HepG2 (cell line): Measurements from ENCODE around the gene SLC13A5. TPM values are rescaled to one million over a fixed set of nuclear protein-coding genes. Genes with fewer than 3 reads are reported as not detected.
A peak's percentile ranks its signal among the peaks of the same experiment; 100 is the strongest.

Source experiments
- CCDC6 ChIP-seq: sonication (generic); formaldehyde crosslinking; IDR thresholded peaks from 2 replicates; pipeline ENCODE4 v1.8.1; 2022; ENCODE audit warnings: mild to moderate bottlenecking, missing genetic modification reagents, moderate library complexity
- ELF3 ChIP-seq: IDR thresholded peaks from 2 replicates; pipeline ENCODE4 v1.6.1; 2016; ENCODE audit warnings: missing genetic modification reagents, missing compliant biosample characterization
- HES4 ChIP-seq: sonication (generic); formaldehyde crosslinking; IDR thresholded peaks from 2 replicates; pipeline ENCODE4 v1.9.0; 2021; ENCODE audit warnings: mild to moderate bottlenecking, missing genetic modification reagents, borderline replicate concordance
- HNF4G ChIP-seq, 2 experiments: sonication (generic) in 1 of 2; formaldehyde crosslinking in 1 of 2; IDR thresholded peaks; 2 replicates each; pipeline versions ENCODE4 v1.4.0 to v1.6.1; 2011 to 2020; ENCODE audit warnings: borderline replicate concordance in 2 of 2, low read depth in 2 of 2, mild to moderate bottlenecking in 2 of 2, low read length in 1 of 2, missing genetic modification reagents in 1 of 2, moderate library complexity in 1 of 2
- HOXA7 ChIP-seq: sonication (generic); formaldehyde crosslinking; IDR thresholded peaks from 2 replicates; pipeline ENCODE4 v1.8.1; 2022; ENCODE audit warnings: mild to moderate bottlenecking, missing genetic modification reagents, moderate library complexity
- NR2F1 ChIP-seq, 2 experiments: fragments of 450-650 bp in 1 of 2; formaldehyde crosslinking in 1 of 2; IDR thresholded peaks; 2 replicates each; pipeline versions ENCODE4 v1.5.0 to v1.6.1; 2016 to 2020; ENCODE audit warnings: mild to moderate bottlenecking in 1 of 2, missing compliant biosample characterization in 1 of 2, missing genetic modification reagents in 1 of 2, moderate library complexity in 1 of 2
- POGK ChIP-seq: sonication (generic); formaldehyde crosslinking; conservative IDR thresholded peaks from 2 replicates; pipeline ENCODE4 v1.8.0; 2022; ENCODE audit warnings: mild to moderate bottlenecking, moderate library complexity, missing genetic modification reagents
- REL ChIP-seq: sonication (generic); formaldehyde crosslinking; conservative IDR thresholded peaks from 2 replicates; pipeline ENCODE4 v1.8.0; 2022; ENCODE audit warnings: mild to moderate bottlenecking, missing genetic modification reagents, moderate library complexity
- SNAI1 ChIP-seq: sonication (generic); formaldehyde crosslinking; IDR thresholded peaks from 2 replicates; pipeline ENCODE4 v1.5.0; 2020; ENCODE audit warnings: mild to moderate bottlenecking, missing genetic modification reagents, borderline replicate concordance
- SP2 ChIP-seq: sonication (generic); formaldehyde crosslinking; IDR thresholded peaks from 2 replicates; pipeline ENCODE4 v1.5.1; 2020; ENCODE audit warnings: mild to moderate bottlenecking, missing genetic modification reagents
- ZBTB38 ChIP-seq: sonication (generic); formaldehyde crosslinking; IDR thresholded peaks from 2 replicates; pipeline ENCODE4 v1.5.1; 2020; ENCODE audit warnings: mild to moderate bottlenecking, missing genetic modification reagents
- ZFYVE20 ChIP-seq: sonication (generic); formaldehyde crosslinking; IDR thresholded peaks from 2 replicates; pipeline ENCODE4 v1.8.0; 2023; ENCODE audit warnings: low read depth, mild to moderate bottlenecking, moderate library complexity, missing genetic modification reagents, borderline replicate concordance
- ZNF124 ChIP-seq: sonication (generic); formaldehyde crosslinking; IDR thresholded peaks from 2 replicates; pipeline ENCODE4 v1.4.0; 2020; ENCODE audit warnings: missing genetic modification reagents
- ZNF263 ChIP-seq: sonication (generic); formaldehyde crosslinking; IDR thresholded peaks from 2 replicates; pipeline ENCODE4 v1.4.0; 2020; ENCODE audit warnings: missing genetic modification reagents
- ZNF639 ChIP-seq: conservative IDR thresholded peaks from 2 replicates; pipeline ENCODE4 v1.6.1; 2018; ENCODE audit warnings: missing genetic modification reagents
- ZNF644 ChIP-seq: IDR thresholded peaks from 2 replicates; pipeline ENCODE4 v1.6.1; 2016; ENCODE audit warnings: low read depth
- ZNF720 ChIP-seq: sonication (generic); formaldehyde crosslinking; IDR thresholded peaks from 2 replicates; pipeline ENCODE4 v1.4.0; 2020; ENCODE audit warnings: missing genetic modification reagents
- polyA plus RNA-seq, 8 experiments: library from polyadenylated mRNA; depleted of rRNA in 3 of 8; stranded (reverse) in 7 of 8; unstranded in 1 of 8; fragments of >200 nt; fragmentation: Illumina TruSeq in 4 of 8; extraction: Trizol in 4 of 8; gene quantifications; 2 replicates each; pipeline versions ENCODE4 v1.2.1 to v1.2.3, GENCODE V29; 2011 to 2016; ENCODE audit warnings: low read depth in 4 of 8, missing spikeins in 1 of 8, mixed read lengths in 1 of 8; ENCODE audit not compliant: insufficient read depth in 1 of 8
- total RNA-seq, 5 experiments: library from RNA; depleted of rRNA; stranded (reverse); fragments of >200 nt; fragmentation: Illumina TruSeq; extraction: Trizol; gene quantifications; 2 replicates each; pipeline ENCODE4 v1.2.3, GENCODE V29; 2016; ENCODE audit warnings: low read depth in 1 of 5
- TF ChIP-seq, protein P1 (sequence below): IDR thresholded peaks from 2 replicates; pipeline ENCODE4 v1.6.1; 2016; ENCODE audit warnings: control low read depth
- TF ChIP-seq, protein P2 (sequence below): sonication (generic); formaldehyde crosslinking; IDR thresholded peaks from 2 replicates; pipeline ENCODE4 v1.9.0; 2021; ENCODE audit warnings: mild to moderate bottlenecking, missing genetic modification reagents

SLC13A5 gene
- total and polyA plus RNA-seq, 2 of the 13 experiments (the other 11 are each of a cell fraction or from before 2014, with no cell fraction given): 42.8 to 310 TPM

DNA sequence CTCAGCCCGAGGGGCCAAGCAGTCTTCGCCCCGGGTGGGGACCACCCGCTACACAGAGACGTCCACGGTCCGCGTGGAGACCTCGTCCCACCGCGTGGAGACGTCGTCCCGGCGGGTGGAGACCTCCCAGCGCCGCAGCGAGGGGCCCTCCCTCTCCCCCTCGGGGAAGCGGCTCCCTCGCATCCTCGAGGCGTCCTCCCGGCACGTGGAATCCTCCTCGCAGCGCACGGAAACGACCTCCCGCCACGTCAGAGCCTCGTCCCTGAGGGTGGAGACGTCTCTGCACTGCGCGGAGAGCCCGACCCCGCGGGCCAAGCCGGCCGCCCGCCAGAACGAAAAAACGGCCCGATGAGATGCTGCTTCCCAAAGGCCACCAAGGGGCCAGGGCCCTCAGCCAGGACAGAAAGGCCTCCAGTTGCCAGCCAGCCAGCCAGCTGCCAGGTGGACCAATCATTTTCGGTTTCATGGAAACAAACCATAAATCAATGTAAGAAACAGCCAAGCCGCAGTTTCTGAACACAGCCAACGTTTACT, 61.2 kb downstream of the SLC13A5 start (continued):
- peak; percentile 100 for TF ChIP-seq SNAI1
- peak; percentile 90; the same call in 1 of the 2 replicates for TF ChIP-seq POGK (CRISPR knock-in tag)
- peak; percentile 99 for TF ChIP-seq HES4
- TF ChIP-seq ELF3: peak; percentile 54; the same call in 1 of the 2 replicates
- TF ChIP-seq ZBTB38: peak; percentile 67; the same call in 1 of the 2 replicates
- peak; percentile 94; the same call in 1 of the 2 replicates for TF ChIP-seq HOXA7 (CRISPR knock-in tag)
- TF ChIP-seq, protein P1, sequence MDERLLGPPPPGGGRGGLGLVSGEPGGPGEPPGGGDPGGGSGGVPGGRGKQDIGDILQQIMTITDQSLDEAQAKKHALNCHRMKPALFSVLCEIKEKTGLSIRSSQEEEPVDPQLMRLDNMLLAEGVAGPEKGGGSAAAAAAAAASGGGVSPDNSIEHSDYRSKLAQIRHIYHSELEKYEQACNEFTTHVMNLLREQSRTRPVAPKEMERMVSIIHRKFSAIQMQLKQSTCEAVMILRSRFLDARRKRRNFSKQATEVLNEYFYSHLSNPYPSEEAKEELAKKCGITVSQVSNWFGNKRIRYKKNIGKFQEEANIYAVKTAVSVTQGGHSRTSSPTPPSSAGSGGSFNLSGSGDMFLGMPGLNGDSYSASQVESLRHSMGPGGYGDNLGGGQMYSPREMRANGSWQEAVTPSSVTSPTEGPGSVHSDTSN (CRISPR knock-in tag): no peak
- TF ChIP-seq ZNF124: peak; percentile 81; the same call in 1 of the 2 replicates
- TF ChIP-seq SP2: peak; percentile 19
- TF ChIP-seq ZNF639 (CRISPR knock-in tag): peak; percentile 63; the same call in 1 of the 2 replicates
- peak; percentile 97 for TF ChIP-seq REL (CRISPR knock-in tag)
- no peak for TF ChIP-seq HNF4G (IDR thresholded peaks at IDR 0.05; ENCODE audit: borderline replicate concordance, low read depth, low read length)
- peak; percentile 54; the same call in 1 of the 2 replicates for TF ChIP-seq HNF4G (CRISPR knock-in tag; IDR thresholded peaks at IDR 0.05; ENCODE audit: borderline replicate concordance, low read depth)
- no peak for TF ChIP-seq ZNF644 (CRISPR knock-in tag)
- TF ChIP-seq NR2F1 (CRISPR knock-in tag; IDR thresholded peaks at IDR 0.05): no peak
- peak; percentile 27; the same call in 1 of the 2 replicates for TF ChIP-seq CCDC6 (CRISPR knock-in tag)
- TF ChIP-seq ZNF720 (CRISPR knock-in tag): peak; percentile 60; the same call in 1 of the 2 replicates
- TF ChIP-seq, protein P2, sequence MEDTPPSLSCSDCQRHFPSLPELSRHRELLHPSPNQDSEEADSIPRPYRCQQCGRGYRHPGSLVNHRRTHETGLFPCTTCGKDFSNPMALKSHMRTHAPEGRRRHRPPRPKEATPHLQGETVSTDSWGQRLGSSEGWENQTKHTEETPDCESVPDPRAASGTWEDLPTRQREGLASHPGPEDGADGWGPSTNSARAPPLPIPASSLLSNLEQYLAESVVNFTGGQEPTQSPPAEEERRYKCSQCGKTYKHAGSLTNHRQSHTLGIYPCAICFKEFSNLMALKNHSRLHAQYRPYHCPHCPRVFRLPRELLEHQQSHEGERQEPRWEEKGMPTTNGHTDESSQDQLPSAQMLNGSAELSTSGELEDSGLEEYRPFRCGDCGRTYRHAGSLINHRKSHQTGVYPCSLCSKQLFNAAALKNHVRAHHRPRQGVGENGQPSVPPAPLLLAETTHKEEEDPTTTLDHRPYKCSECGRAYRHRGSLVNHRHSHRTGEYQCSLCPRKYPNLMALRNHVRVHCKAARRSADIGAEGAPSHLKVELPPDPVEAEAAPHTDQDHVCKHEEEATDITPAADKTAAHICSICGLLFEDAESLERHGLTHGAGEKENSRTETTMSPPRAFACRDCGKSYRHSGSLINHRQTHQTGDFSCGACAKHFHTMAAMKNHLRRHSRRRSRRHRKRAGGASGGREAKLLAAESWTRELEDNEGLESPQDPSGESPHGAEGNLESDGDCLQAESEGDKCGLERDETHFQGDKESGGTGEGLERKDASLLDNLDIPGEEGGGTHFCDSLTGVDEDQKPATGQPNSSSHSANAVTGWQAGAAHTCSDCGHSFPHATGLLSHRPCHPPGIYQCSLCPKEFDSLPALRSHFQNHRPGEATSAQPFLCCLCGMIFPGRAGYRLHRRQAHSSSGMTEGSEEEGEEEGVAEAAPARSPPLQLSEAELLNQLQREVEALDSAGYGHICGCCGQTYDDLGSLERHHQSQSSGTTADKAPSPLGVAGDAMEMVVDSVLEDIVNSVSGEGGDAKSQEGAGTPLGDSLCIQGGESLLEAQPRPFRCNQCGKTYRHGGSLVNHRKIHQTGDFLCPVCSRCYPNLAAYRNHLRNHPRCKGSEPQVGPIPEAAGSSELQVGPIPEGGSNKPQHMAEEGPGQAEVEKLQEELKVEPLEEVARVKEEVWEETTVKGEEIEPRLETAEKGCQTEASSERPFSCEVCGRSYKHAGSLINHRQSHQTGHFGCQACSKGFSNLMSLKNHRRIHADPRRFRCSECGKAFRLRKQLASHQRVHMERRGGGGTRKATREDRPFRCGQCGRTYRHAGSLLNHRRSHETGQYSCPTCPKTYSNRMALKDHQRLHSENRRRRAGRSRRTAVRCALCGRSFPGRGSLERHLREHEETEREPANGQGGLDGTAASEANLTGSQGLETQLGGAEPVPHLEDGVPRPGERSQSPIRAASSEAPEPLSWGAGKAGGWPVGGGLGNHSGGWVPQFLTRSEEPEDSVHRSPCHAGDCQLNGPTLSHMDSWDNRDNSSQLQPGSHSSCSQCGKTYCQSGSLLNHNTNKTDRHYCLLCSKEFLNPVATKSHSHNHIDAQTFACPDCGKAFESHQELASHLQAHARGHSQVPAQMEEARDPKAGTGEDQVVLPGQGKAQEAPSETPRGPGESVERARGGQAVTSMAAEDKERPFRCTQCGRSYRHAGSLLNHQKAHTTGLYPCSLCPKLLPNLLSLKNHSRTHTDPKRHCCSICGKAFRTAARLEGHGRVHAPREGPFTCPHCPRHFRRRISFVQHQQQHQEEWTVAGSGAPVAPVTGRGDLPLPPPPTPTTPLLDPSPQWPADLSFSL (CRISPR knock-in tag): no peak
- TF ChIP-seq ZNF263 (CRISPR knock-in tag): peak; percentile 90
- peak; percentile 98 for TF ChIP-seq ZFYVE20
